ENCODE data around the gene NEURL3.

GRCh38 chr2:96489663-96490062 lies 15.5 kb downstream of the NEURL3 start:
- TF ChIP-seq POLR2AphosphoS5 (IDR thresholded peaks at IDR 0.05; ENCODE audit: low read depth, low read length) (no peak), REST (IDR thresholded peaks at IDR 0.05; ENCODE audit: insufficient read depth in 1 of 2, low read depth in 2 of 2, low read length in 2 of 2) (no peak)

All from PFSK-1 (cell line).